Caco-2 (cell line): Measurements from ENCODE around the gene SECTM1. TPM values are rescaled to one million over a fixed set of nuclear protein-coding genes. Genes with fewer than 3 reads are reported as not detected.

ENCODE experiments used
- BruUV-seq: library from RNA; stranded (reverse); fragments of 400-500 nt; replicated peaks from 2 replicates; lab custom pipeline; 2021; lab: Mats Ljungman, UMichigan
- CTCF ChIA-PET: fragments of 300-600 bp; sonication (Branson Sonifier 250); formaldehyde crosslinking; loops from one replicate; lab custom pipeline; 2022; ENCODE audit warnings: antibody characterized with exemption; lab: Charles Lee
- POLR2A ChIA-PET: fragments of 300-600 bp; sonication (Branson Sonifier 250); formaldehyde crosslinking; loops from one replicate; lab custom pipeline; 2022; ENCODE audit warnings: antibody characterized with exemption; lab: Charles Lee
- DNase-seq, 2 experiments: peaks; one replicate each; pipeline versions ENCODE4 v3.0.0 to v3.0.0-alpha.2; 2020 to 2022
- H3K27me3 ChIP-seq: replicated peaks from 2 replicates; pipeline ENCODE4 v1.6.0; 2011; ENCODE audit warnings: low read length; ENCODE audit not compliant: control insufficient read depth, insufficient read depth
- H3K36me3 ChIP-seq: 2 replicates; pipeline ENCODE4 v1.5.1; 2011; ENCODE audit warnings: low read length; ENCODE audit not compliant: control insufficient read depth, insufficient read depth
- H3K4me1 ChIP-seq: fragments of 250-450 bp; sonication (Bioruptor Pico); 2 replicates; pipeline ENCODE4 v1.5.1; 2020; ENCODE audit warnings: mild to moderate bottlenecking
- H3K4me3 ChIP-seq: 2 replicates; pipeline ENCODE4 v1.5.1; 2011; ENCODE audit warnings: low read depth, mild to moderate bottlenecking, control low read depth, low read length
- H3K9me3 ChIP-seq: fragments of 250-450 bp; sonication (Bioruptor Pico); 2 replicates; pipeline ENCODE4 v1.5.1; 2020; ENCODE audit warnings: mild to moderate bottlenecking, moderate library complexity
- H3K27ac Mint-ChIP-seq: one replicate; pipeline ENCODE4 v1.8.0; 2022; ENCODE audit warnings: mixed read lengths; ENCODE audit not compliant: unreplicated experiment
- H3K27me3 Mint-ChIP-seq: one replicate; pipeline ENCODE4 v1.8.0; 2022; ENCODE audit warnings: mixed read lengths; ENCODE audit not compliant: insufficient read depth, unreplicated experiment
- H3K36me3 Mint-ChIP-seq: one replicate; pipeline ENCODE4 v1.8.0; 2022; ENCODE audit warnings: mild to moderate bottlenecking, mixed read lengths; ENCODE audit not compliant: insufficient read depth, unreplicated experiment
- H3K4me1 Mint-ChIP-seq: one replicate; pipeline ENCODE4 v1.8.0; 2022; ENCODE audit warnings: low read depth, mixed read lengths; ENCODE audit not compliant: unreplicated experiment
- H3K4me3 Mint-ChIP-seq: one replicate; pipeline ENCODE4 v1.8.0; 2022; ENCODE audit warnings: mild to moderate bottlenecking, moderate library complexity, mixed read lengths; ENCODE audit not compliant: unreplicated experiment
- H3K9me3 Mint-ChIP-seq: one replicate; pipeline ENCODE4 v1.8.0; 2022; ENCODE audit warnings: mixed read lengths; ENCODE audit not compliant: unreplicated experiment
- intact Hi-C: fragments of 100-400 bp; cut with micrococcal nuclease; formaldehyde crosslinking; loops from one replicate; pipeline ENCODE4 v1.10.0; 2022; ENCODE audit not compliant: unreplicated experiment
- total RNA-seq: library from RNA; stranded (reverse); gene quantifications from 2 replicates; pipeline ENCODE4 v1.2.3, GENCODE V29; 2022
- TF ChIP-seq, protein P1 (sequence below), 2 experiments: fragments of 200-600 bp in 1 of 2; IDR thresholded peaks; 1 replicate in 1 of 2; 2 replicates in 1 of 2; pipeline versions ENCODE4 v1.5.1 to v1.8.0; 2011 to 2022; ENCODE audit warnings: antibody characterized with exemption in 1 of 2, control low read depth in 1 of 2, inconsistent platforms in 1 of 2, low read depth in 1 of 2, low read length in 1 of 2, mild to moderate bottlenecking in 1 of 2, moderate library complexity in 1 of 2; ENCODE audit not compliant: insufficient read depth in 1 of 2, severe bottlenecking in 1 of 2, unreplicated experiment in 1 of 2

Gene SECTM1
- total RNA-seq, 1 experiment from 2014 or later: 0.75 TPM

DNA sequence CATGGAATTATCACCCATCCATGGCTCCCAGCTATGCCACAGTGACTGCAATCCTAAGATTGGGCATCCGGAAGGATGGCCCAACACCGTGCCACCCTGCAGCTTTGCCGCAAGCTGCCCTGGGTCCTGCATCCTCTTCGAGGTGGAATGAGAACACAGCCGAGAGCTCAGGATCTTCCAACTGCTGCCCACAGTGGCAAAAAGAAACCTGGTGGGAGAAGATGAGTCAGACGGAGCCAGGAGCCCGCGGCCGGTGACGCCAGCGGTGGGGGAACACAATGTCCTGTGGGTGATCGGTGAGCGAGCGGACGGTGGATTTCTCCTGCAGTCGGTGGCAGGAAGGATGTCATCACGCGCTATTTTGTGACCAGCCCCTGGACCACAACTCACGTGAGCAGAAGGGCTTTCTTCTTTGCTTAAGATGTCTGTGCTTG is 36.3 kb downstream of the SECTM1 start:
- no peak overlapping the region for H3K4me3 ChIP-seq
- CTCF ChIA-PET: interaction anchor here (0.9 kb wide), 1 partner anchor 16 kb away, joined by 3 read pairs; no protein-coding TSS in a partner anchor

DNA sequence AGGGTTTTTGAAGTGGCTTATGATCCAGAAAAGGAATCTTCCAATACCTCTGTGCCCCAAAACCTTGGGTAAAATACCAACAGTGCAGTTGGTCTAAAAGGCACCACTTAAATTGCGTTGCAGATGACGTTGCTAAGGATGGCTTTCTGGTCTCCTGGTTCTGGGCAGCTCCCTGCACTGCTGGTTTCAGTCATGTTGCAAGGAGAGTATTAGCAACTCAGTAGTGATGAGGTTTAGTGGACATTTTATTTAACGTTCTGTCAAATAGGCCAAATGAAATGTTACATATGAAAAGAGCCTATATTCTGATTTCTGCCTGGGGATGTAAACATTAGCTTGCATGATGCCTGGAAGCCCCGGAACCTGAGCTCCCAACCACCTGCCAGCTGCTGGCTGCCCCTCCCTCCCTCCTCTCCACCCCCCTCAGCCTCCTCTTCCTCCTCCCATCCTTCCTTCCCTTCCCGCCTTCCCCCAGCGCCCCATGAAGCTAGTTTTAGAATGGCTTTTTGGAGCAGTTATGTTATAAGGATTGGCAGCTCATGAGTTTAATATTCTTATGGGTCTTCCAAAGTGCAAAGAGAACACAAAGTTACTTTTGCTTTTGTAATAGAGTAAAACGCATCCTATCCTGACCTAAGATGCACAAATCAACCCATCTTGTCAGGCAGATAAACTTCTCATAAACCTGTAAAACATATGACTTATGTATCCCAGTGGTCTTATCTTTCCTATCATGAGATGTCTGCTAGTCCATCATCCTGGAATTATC is 36.9 kb downstream of the SECTM1 start:
- Histone ChIP-seq H3K4me3 (no peak overlapping the region), H3K4me1 (peaks cover 34% of the 10 kb centered on the region), H3K9me3 (no peaks in the 10 kb centered on the region), H3K27me3 (no peaks in the 10 kb centered on the region), H3K36me3 (no peaks in the 10 kb centered on the region)
- no peaks in the 10 kb centered on the region for H3K9me3 Mint-ChIP-seq
- intact Hi-C loops: no loop called here
- H3K27me3 Mint-ChIP-seq: no peaks in the 10 kb centered on the region
- POLR2A ChIA-PET: no interaction called here
- no peak overlapping the region for H3K4me3 Mint-ChIP-seq
- H3K36me3 Mint-ChIP-seq: peaks cover 7% of the 10 kb centered on the region
- no TSS peak for BruUV-seq
- TF ChIP-seq, protein P1, sequence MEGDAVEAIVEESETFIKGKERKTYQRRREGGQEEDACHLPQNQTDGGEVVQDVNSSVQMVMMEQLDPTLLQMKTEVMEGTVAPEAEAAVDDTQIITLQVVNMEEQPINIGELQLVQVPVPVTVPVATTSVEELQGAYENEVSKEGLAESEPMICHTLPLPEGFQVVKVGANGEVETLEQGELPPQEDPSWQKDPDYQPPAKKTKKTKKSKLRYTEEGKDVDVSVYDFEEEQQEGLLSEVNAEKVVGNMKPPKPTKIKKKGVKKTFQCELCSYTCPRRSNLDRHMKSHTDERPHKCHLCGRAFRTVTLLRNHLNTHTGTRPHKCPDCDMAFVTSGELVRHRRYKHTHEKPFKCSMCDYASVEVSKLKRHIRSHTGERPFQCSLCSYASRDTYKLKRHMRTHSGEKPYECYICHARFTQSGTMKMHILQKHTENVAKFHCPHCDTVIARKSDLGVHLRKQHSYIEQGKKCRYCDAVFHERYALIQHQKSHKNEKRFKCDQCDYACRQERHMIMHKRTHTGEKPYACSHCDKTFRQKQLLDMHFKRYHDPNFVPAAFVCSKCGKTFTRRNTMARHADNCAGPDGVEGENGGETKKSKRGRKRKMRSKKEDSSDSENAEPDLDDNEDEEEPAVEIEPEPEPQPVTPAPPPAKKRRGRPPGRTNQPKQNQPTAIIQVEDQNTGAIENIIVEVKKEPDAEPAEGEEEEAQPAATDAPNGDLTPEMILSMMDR (IDR thresholded peaks at IDR 0.05; ENCODE audit: insufficient read depth in 1 of 2, low read depth in 1 of 2, low read length in 1 of 2, severe bottlenecking in 1 of 2, unreplicated experiment in 1 of 2): no peak
- CTCF ChIA-PET: interaction anchor here (0.9 kb wide), 1 partner anchor 16 kb away, joined by 3 read pairs; no protein-coding TSS in a partner anchor
- H3K27ac Mint-ChIP-seq: no peak overlapping the region
- H3K4me1 Mint-ChIP-seq: peaks cover 16% of the 10 kb centered on the region
- no peak for DNase-seq

More for the DNA sequence above, 36.3 kb downstream of the SECTM1 start:
- TF ChIP-seq, protein P1 (IDR thresholded peaks at IDR 0.05; ENCODE audit: insufficient read depth in 1 of 2, low read depth in 1 of 2, low read length in 1 of 2, severe bottlenecking in 1 of 2, unreplicated experiment in 1 of 2): no peak
- no TSS peak for BruUV-seq
- Mint-ChIP-seq H3K4me3 (no peak overlapping the region), H3K36me3 (peaks cover 7% of the 10 kb centered on the region), H3K27me3 (no peaks in the 10 kb centered on the region), H3K4me1 (peaks cover 16% of the 10 kb centered on the region), H3K9me3 (no peaks in the 10 kb centered on the region), H3K27ac (no peak overlapping the region)
- no peaks in the 10 kb centered on the region for H3K27me3 ChIP-seq
- POLR2A ChIA-PET: no interaction called here
- H3K9me3 ChIP-seq: no peaks in the 10 kb centered on the region
- intact Hi-C loops: no loop called here
- DNase-seq: no peak
- H3K36me3 ChIP-seq: no peaks in the 10 kb centered on the region
- peaks cover 33% of the 10 kb centered on the region for H3K4me1 ChIP-seq

DNA sequence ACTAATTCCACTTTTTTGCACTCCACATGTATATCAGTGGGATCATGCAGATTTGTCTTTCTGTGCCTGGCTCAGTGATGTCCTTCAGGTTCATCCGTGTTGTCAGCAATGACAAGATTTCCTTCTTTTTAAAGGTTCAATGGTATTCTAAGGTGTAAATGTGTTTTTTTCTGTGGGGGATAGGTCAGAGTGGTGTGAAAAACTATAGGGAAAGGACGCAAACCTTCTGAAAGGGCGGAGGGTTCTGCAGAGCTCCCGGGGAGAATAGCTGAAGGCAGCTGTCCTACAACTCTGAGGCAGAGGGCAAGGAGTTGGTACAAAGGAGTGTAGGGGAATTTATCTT is 38.1 kb downstream of the SECTM1 start:
- BruUV-seq: no TSS peak

More for the DNA sequence above, 38.1 kb downstream of the SECTM1 start:
- H3K9me3 Mint-ChIP-seq: no peaks in the 10 kb centered on the region
- H3K27ac Mint-ChIP-seq: peak overlapping the region; percentile 2
- TF ChIP-seq, protein P1 (IDR thresholded peaks at IDR 0.05; ENCODE audit: insufficient read depth in 1 of 2, low read depth in 1 of 2, low read length in 1 of 2, severe bottlenecking in 1 of 2, unreplicated experiment in 1 of 2): no peak
- H3K27me3 ChIP-seq: no peaks in the 10 kb centered on the region
- H3K27me3 Mint-ChIP-seq: no peaks in the 10 kb centered on the region
- H3K36me3 ChIP-seq: no peaks in the 10 kb centered on the region
- intact Hi-C loops: no loop called here
- peaks cover 7% of the 10 kb centered on the region for H3K36me3 Mint-ChIP-seq
- DNase-seq: no peak
- peak overlapping the region; percentile 3 for H3K4me3 Mint-ChIP-seq
- peaks cover 38% of the 10 kb centered on the region for H3K4me1 ChIP-seq
- ChIA-PET CTCF (no interaction called here), POLR2A (interaction anchor here (1.1 kb wide), 1 partner anchor 22 kb away, joined by 4 read pairs; the partner anchor contains the start of gene CSNK1D)
- peaks cover 17% of the 10 kb centered on the region for H3K4me1 Mint-ChIP-seq
- no peak overlapping the region for H3K4me3 ChIP-seq
- H3K9me3 ChIP-seq: no peaks in the 10 kb centered on the region
